SK-N-SH (cell line): Measurements from ENCODE around the gene SDCCAG8. TPM values are rescaled to one million over a fixed set of nuclear protein-coding genes. Genes with fewer than 3 reads are reported as not detected.

Experiments used
- CTCF ChIA-PET: fragments of 300-600, 350-600 bp; formaldehyde crosslinking; extraction: SDS; loops from one replicate; lab custom pipeline; 2021; lab: Yijun Ruan, JAX
- POLR2A ChIA-PET: fragments of 350-600 bp; sonication (Branson Sonifier 250); formaldehyde crosslinking; extraction: SDS; loops from one replicate; lab custom pipeline; 2020; ENCODE audit warnings: antibody characterized with exemption, inconsistent platforms; lab: Yijun Ruan, JAX
- DNase-seq: peaks from one replicate; pipeline ENCODE4 v3.0.0; 2012
- H2AFZ ChIP-seq: fragments of 200-600 bp; sonication (generic); 2 replicates; pipeline ENCODE4 v1.8.1; 2016; ENCODE audit warnings: antibody characterized with exemption, mild to moderate bottlenecking, low read depth
- H3F3A ChIP-seq: fragments of 200-600 bp; sonication (generic); replicated peaks from 2 replicates; pipeline ENCODE3; 2016; ENCODE audit warnings: antibody characterized with exemption, mild to moderate bottlenecking; ENCODE audit not compliant: insufficient read depth
- H3K27ac ChIP-seq, 2 experiments: fragments of 200-500 bp in 1 of 2; fragments of 200-600 bp in 1 of 2; sonication (Bioruptor generic) in 1 of 2; sonication (generic), shearing (Covaris generic) in 1 of 2; 2 replicates each; pipeline versions ENCODE4 v1.5.1 to v1.6.1; 2014 to 2016; ENCODE audit warnings: low read depth in 2 of 2, inconsistent platforms in 1 of 2, low read length in 1 of 2, mild to moderate bottlenecking in 1 of 2, mixed read lengths in 1 of 2
- H3K27me3 ChIP-seq: fragments of 200-600 bp; sonication (generic), shearing (Covaris generic); 2 replicates; pipeline ENCODE4 v1.6.1; 2016; ENCODE audit warnings: mixed run types; ENCODE audit not compliant: insufficient read depth
- H3K36me3 ChIP-seq, 2 experiments: fragments of 200-500 bp in 1 of 2; fragments of 200-600 bp in 1 of 2; sonication (Bioruptor generic) in 1 of 2; sonication (generic) in 1 of 2; replicated peaks in 1 of 2; 2 replicates each; pipeline versions ENCODE3 to v1.5.1; 2014 to 2016; ENCODE audit warnings: low read length in 1 of 2, mild to moderate bottlenecking in 1 of 2; ENCODE audit not compliant: insufficient read depth in 2 of 2, control insufficient read depth in 1 of 2
- H3K4me1 ChIP-seq, 2 experiments: fragments of 200-500 bp in 1 of 2; fragments of 200-600 bp in 1 of 2; sonication (Bioruptor generic) in 1 of 2; sonication (generic), shearing (Covaris generic) in 1 of 2; 2 replicates each; pipeline versions ENCODE4 v1.5.1 to v1.6.1; 2014 to 2016; ENCODE audit warnings: low read depth in 1 of 2, low read length in 1 of 2, mixed run types in 1 of 2; ENCODE audit not compliant: insufficient read depth in 2 of 2, control insufficient read depth in 1 of 2
- H3K4me2 ChIP-seq: fragments of 200-600 bp; sonication (generic), shearing (Covaris generic); 2 replicates; pipeline ENCODE4 v1.6.1; 2017; ENCODE audit warnings: mixed run types
- H3K4me3 ChIP-seq, 2 experiments: fragments of 200-500 bp in 1 of 2; fragments of 200-600 bp in 1 of 2; sonication (Bioruptor generic) in 1 of 2; sonication (generic), shearing (Covaris generic) in 1 of 2; 2 replicates each; pipeline versions ENCODE4 v1.5.1 to v1.8.1; 2014 to 2016; ENCODE audit warnings: low read depth in 2 of 2, inconsistent platforms in 1 of 2, low read length in 1 of 2, mild to moderate bottlenecking in 1 of 2, mixed read lengths in 1 of 2, moderate library complexity in 1 of 2
- H3K79me2 ChIP-seq: fragments of 200-600 bp; sonication (generic); 2 replicates; pipeline ENCODE4 v1.8.1; 2017; ENCODE audit warnings: mild to moderate bottlenecking; ENCODE audit not compliant: insufficient read depth
- H3K9ac ChIP-seq: fragments of 200-600 bp; sonication (generic); 2 replicates; pipeline ENCODE4 v1.6.1; 2017; ENCODE audit warnings: mixed run types
- H3K9me2 ChIP-seq: fragments of 200-600 bp; sonication (generic); 2 replicates; pipeline ENCODE4 v1.6.1; 2017; ENCODE audit warnings: mixed run types
- H3K9me3 ChIP-seq: fragments of 200-600 bp; sonication (generic); 2 replicates; pipeline ENCODE4 v1.6.1; 2017; ENCODE audit warnings: mixed run types, mild to moderate bottlenecking, moderate library complexity
- H4K20me1 ChIP-seq: fragments of 200-600 bp; sonication (generic); 2 replicates; pipeline ENCODE4 v1.6.1; 2017; ENCODE audit warnings: mild to moderate bottlenecking, mixed run types; ENCODE audit not compliant: insufficient read depth
- ELF1 ChIP-seq: IDR thresholded peaks from 2 replicates; pipeline ENCODE4 v1.4.0; 2012
- EZH2phosphoT487 ChIP-seq: fragments of 200-600 bp; sonication (generic); IDR thresholded peaks from 2 replicates; pipeline ENCODE4 v1.6.1; 2017; ENCODE audit warnings: low read depth, mixed run types, mild to moderate bottlenecking, antibody characterized with exemption, moderate library complexity, borderline replicate concordance
- FOXJ3 ChIP-seq: sonication (generic); formaldehyde crosslinking; IDR thresholded peaks from 2 replicates; pipeline ENCODE4 v1.5.1; 2020; ENCODE audit warnings: mild to moderate bottlenecking, missing genetic modification reagents
- FOXM1 ChIP-seq: IDR thresholded peaks from 2 replicates; pipeline ENCODE4 v1.4.0; 2012; ENCODE audit warnings: low read depth, mild to moderate bottlenecking
- GABPA ChIP-seq: IDR thresholded peaks from 2 replicates; pipeline ENCODE4 v1.4.0; 2012; ENCODE audit warnings: low read depth, mild to moderate bottlenecking
- GATA2 ChIP-seq: sonication (generic); formaldehyde crosslinking; IDR thresholded peaks from 2 replicates; pipeline ENCODE4 v1.5.0; 2020; ENCODE audit warnings: mild to moderate bottlenecking, missing genetic modification reagents
- JUND ChIP-seq: IDR thresholded peaks from 2 replicates; pipeline ENCODE4 v1.4.0; 2012
- MEF2A ChIP-seq: IDR thresholded peaks from 2 replicates; pipeline ENCODE4 v1.4.0; 2012; ENCODE audit warnings: low read depth, borderline replicate concordance
- MXI1 ChIP-seq: IDR thresholded peaks from 2 replicates; pipeline ENCODE4 v1.6.1; 2012; ENCODE audit warnings: mild to moderate bottlenecking, low read depth, low read length, improper control_type of control experiment
- NFIC ChIP-seq: IDR thresholded peaks from 2 replicates; pipeline ENCODE4 v1.4.0; 2012; ENCODE audit warnings: borderline replicate concordance
- NRF1 ChIP-seq: IDR thresholded peaks from 2 replicates; pipeline ENCODE4 v1.6.1; 2012; ENCODE audit warnings: low read depth, mild to moderate bottlenecking, low read length
- POLR2AphosphoS5 ChIP-seq: IDR thresholded peaks from 2 replicates; pipeline ENCODE4 v1.6.1; 2012; ENCODE audit warnings: low read depth, low read length
- RAD21 ChIP-seq: IDR thresholded peaks from 2 replicates; pipeline ENCODE4 v1.6.1; 2012; ENCODE audit warnings: mild to moderate bottlenecking, low read length
- RCOR1 ChIP-seq: fragments of 150-350 bp; IDR thresholded peaks from 2 replicates; pipeline ENCODE4 v1.6.1; 2017; ENCODE audit warnings: antibody characterized with exemption, low read length
- RFX5 ChIP-seq: IDR thresholded peaks from 2 replicates; pipeline ENCODE4 v1.6.1; 2012; ENCODE audit warnings: mild to moderate bottlenecking, improper control_type of control experiment, low read length
- RXRA ChIP-seq: IDR thresholded peaks from 2 replicates; pipeline ENCODE4 v1.4.0; 2012; ENCODE audit warnings: low read depth, mild to moderate bottlenecking, borderline replicate concordance
- SIN3A ChIP-seq: IDR thresholded peaks from 2 replicates; pipeline ENCODE4 v1.6.1; 2012; ENCODE audit warnings: low read depth, mild to moderate bottlenecking, low read length, moderate library complexity, borderline replicate concordance
- SMC3 ChIP-seq: IDR thresholded peaks from 2 replicates; pipeline ENCODE4 v1.6.1; 2012; ENCODE audit warnings: low read depth, low read length, improper control_type of control experiment
- TCF12 ChIP-seq: IDR thresholded peaks from 2 replicates; pipeline ENCODE4 v1.4.0; 2012
- TEAD4 ChIP-seq: IDR thresholded peaks from 2 replicates; pipeline ENCODE4 v1.4.0; 2012; ENCODE audit warnings: mild to moderate bottlenecking, borderline replicate concordance; ENCODE audit not compliant: insufficient read depth
- YY1 ChIP-seq: IDR thresholded peaks from 2 replicates; pipeline ENCODE4 v1.4.0; 2012; ENCODE audit warnings: low read depth, mild to moderate bottlenecking
- WGBS: methylation state at CpG from one replicate; pipeline ENCODE4 v1.1.6; 2017; ENCODE audit warnings: low lambda C conversion rate; 5-methylcytosine and 5-hydroxymethylcytosine counted together
- polyA plus RNA-seq, 3 experiments: library from polyadenylated mRNA; depleted of rRNA; stranded (reverse); fragments of >200 nt; gene quantifications; 2 replicates each; pipeline ENCODE4 v1.2.3, GENCODE V29; 2012
- TF ChIP-seq, protein P1 (sequence below): fragments of 200-600 bp; sonication (generic); IDR thresholded peaks from 2 replicates; pipeline ENCODE4 v1.6.1; 2017; ENCODE audit warnings: antibody characterized with exemption, mild to moderate bottlenecking, moderate library complexity
- TF ChIP-seq, protein P2 (sequence below): fragments of 150-350 bp; IDR thresholded peaks from 2 replicates; pipeline ENCODE4 v1.6.1; 2016; ENCODE audit warnings: mild to moderate bottlenecking, low read depth, low read length

The SDCCAG8 gene
- polyA plus RNA-seq, 1 of the 3 experiments (the other 2 are of a cell fraction): 22.7 TPM

DNA sequence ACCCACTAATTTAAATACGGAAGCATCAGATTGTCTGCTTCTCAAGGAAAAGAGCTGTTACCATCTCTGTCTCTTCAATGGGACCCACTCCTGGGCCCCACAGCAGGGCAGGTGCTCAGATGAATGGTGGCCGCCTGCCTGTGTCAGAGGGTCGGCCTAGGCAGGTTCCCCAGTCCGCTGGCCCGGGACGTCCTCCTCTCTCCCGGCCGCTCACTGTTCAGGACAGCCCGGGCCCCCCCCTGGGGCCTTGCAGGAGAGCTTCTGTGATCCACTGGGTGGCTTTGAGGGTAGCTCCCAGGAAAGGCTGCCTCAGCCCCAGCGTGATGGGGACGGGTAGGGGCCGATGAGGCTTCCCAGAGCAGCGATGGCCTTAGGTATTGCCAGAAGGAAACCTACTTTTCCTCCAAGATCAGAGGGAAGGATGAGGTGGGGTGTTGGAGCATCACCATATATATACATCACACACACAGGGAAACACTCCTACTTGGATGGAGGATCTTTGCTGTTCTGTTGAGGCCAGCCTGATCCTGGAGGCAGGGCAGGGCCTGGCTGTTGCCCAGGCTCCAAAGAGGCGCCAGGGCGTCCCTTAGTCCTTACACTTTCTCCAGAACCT is 231.3 kb downstream of the SDCCAG8 start:
- no peaks in the 10 kb centered on the region for H3K79me2 ChIP-seq
- H3K4me3 ChIP-seq: no peak overlapping the region
- H3F3A ChIP-seq: no peaks in the 10 kb centered on the region
- no peaks in the 10 kb centered on the region for H4K20me1 ChIP-seq
- no peaks in the 10 kb centered on the region for H3K9me2 ChIP-seq
- H3K27me3 ChIP-seq: no peaks in the 10 kb centered on the region
- TF ChIP-seq MXI1: no peak
- TF ChIP-seq TEAD4: no peak
- no peak for TF ChIP-seq RCOR1
- TF ChIP-seq NRF1: no peak
- no peak for TF ChIP-seq JUND
- TF ChIP-seq, protein P1, sequence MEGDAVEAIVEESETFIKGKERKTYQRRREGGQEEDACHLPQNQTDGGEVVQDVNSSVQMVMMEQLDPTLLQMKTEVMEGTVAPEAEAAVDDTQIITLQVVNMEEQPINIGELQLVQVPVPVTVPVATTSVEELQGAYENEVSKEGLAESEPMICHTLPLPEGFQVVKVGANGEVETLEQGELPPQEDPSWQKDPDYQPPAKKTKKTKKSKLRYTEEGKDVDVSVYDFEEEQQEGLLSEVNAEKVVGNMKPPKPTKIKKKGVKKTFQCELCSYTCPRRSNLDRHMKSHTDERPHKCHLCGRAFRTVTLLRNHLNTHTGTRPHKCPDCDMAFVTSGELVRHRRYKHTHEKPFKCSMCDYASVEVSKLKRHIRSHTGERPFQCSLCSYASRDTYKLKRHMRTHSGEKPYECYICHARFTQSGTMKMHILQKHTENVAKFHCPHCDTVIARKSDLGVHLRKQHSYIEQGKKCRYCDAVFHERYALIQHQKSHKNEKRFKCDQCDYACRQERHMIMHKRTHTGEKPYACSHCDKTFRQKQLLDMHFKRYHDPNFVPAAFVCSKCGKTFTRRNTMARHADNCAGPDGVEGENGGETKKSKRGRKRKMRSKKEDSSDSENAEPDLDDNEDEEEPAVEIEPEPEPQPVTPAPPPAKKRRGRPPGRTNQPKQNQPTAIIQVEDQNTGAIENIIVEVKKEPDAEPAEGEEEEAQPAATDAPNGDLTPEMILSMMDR: no peak
- TF ChIP-seq, all 33 proteins: peak for 0
- Histone ChIP-seq H3K4me1 (peaks cover 0 to 19% of the 10 kb centered on the region in 2 experiments; a peak in 1 of 4 replicates), H3K27ac (no peak overlapping the region), H3K9me3 (no peaks in the 10 kb centered on the region), H3K4me2 (no peak overlapping the region), H2AFZ (no peak overlapping the region), H3K9ac (no peak overlapping the region), H3K36me3 (peaks cover 0 to 5% of the 10 kb centered on the region in 2 experiments)
- no peak for DNase-seq
- CTCF ChIA-PET: no interaction called here
- POLR2A ChIA-PET: no interaction called here
- WGBS: 97% methylated on average over 10 of the region's 15 CpGs

DNA sequence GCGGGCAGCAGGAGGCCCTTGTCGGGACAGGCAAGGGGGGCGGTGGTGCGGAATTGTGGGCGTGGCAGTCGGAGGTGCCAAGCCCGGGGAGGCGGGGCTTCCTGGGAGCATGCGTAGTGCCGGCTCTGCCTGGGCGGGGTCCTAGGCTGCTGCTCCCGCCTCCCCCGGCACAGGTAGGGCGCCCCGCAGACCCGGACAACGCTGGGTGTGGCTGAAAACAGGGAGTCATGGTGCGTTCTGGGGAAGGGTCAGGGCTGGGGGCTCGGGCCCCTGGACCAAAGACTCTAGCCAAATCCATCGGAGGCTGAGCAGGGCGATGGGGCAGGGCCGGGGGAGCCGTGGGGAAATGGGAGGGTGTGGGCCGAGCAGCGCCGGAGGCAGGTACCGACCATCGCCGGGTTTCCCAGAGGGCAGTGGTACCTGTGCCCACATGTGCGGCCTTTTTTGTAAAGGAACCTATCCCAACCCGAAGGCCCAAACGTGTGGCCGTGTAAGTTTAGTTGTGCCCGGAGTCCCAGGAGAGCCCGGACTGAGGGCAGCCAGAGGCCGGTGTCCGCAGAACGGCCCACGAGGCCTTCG is 231.9 kb downstream of the SDCCAG8 start:
- no peak overlapping the region for H3K9ac ChIP-seq
- H3K27me3 ChIP-seq: no peaks in the 10 kb centered on the region
- no peak for DNase-seq
- H3K79me2 ChIP-seq: no peaks in the 10 kb centered on the region
- POLR2A ChIA-PET: no interaction called here
- WGBS: 100% methylated on average over 4 of the region's 40 CpGs
- H3K36me3 ChIP-seq: peaks cover 0 to 5% of the 10 kb centered on the region in 2 experiments
- H2AFZ ChIP-seq: no peak overlapping the region
- H3K4me2 ChIP-seq: no peak overlapping the region
- TF ChIP-seq GATA2 (CRISPR knock-in tag) (no peak), TCF12 (no peak), RAD21 (no peak), SMC3 (no peak), JUND (no peak), RFX5 (no peak), SIN3A (no peak), NRF1 (no peak), POLR2AphosphoS5 (no peak), EZH2phosphoT487 (no peak), FOXJ3 (CRISPR knock-in tag) (no peak), NFIC (no peak), YY1 (no peak), RXRA (no peak), FOXM1 (no peak), ELF1 (no peak), MEF2A (no peak), GABPA (no peak)
- TF ChIP-seq, protein P2, sequence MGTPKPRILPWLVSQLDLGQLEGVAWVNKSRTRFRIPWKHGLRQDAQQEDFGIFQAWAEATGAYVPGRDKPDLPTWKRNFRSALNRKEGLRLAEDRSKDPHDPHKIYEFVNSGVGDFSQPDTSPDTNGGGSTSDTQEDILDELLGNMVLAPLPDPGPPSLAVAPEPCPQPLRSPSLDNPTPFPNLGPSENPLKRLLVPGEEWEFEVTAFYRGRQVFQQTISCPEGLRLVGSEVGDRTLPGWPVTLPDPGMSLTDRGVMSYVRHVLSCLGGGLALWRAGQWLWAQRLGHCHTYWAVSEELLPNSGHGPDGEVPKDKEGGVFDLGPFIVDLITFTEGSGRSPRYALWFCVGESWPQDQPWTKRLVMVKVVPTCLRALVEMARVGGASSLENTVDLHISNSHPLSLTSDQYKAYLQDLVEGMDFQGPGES: no peak
- TF ChIP-seq, protein P1: no peak
- CTCF ChIA-PET: interaction anchor here (1.2 kb wide), 1 partner anchor 25 kb away, joined by 3 read pairs; no protein-coding TSS in a partner anchor
- no peaks in the 10 kb centered on the region for H3K9me3 ChIP-seq
- H3K4me1 ChIP-seq: peaks cover 0 to 15% of the 10 kb centered on the region in 2 experiments; a peak in 1 of 4 replicates
- no peak overlapping the region for H3K4me3 ChIP-seq
- H3F3A ChIP-seq: no peaks in the 10 kb centered on the region
- no peaks in the 10 kb centered on the region for H3K9me2 ChIP-seq
- H3K27ac ChIP-seq: no peak overlapping the region
- no peaks in the 10 kb centered on the region for H4K20me1 ChIP-seq
